Cerebellar nuclear complex (tissue), 1 donor: ENCODE measurements around the gene VSIG10.
A peak's percentile ranks its signal among the peaks of the same experiment; 100 is the strongest.
"Not testable (repeated sequence)": the region's sequence is repeated elsewhere in the genome, so short reads cannot be mapped to it uniquely, and the experiment has no call there.

Source experiments
- DNase-seq, 2 experiments: peaks; one replicate each; lab custom pipeline; 2025; lab: John Stamatoyannopoulos, UW

Gene VSIG10

GRCh38 chr12:118032188-118032587 is 71.6 kb downstream of the VSIG10 start:
- DNase-seq, result no peak

GRCh38 chr12:118029166-118029565 is 74.6 kb downstream of the VSIG10 start:
- no peak for DNase-seq

- DNase-seq, result no peak
Observed at GRCh38 chr12:118025168-118025567, 78.6 kb downstream of the VSIG10 start.

- no peak for DNase-seq
Observed at GRCh38 chr12:118023301-118023860, 80.4 kb downstream of the VSIG10 start.

GRCh38 chr12:118022728-118023109 is 81.1 kb downstream of the VSIG10 start:
- no peak for DNase-seq

- not testable (repeated sequence) for DNase-seq
Observed at GRCh38 chr12:118022097-118022727, 81.6 kb downstream of the VSIG10 start.

- DNase-seq, result no peak
Observed at GRCh38 chr12:118020036-118020435, 83.8 kb downstream of the VSIG10 start.

- DNase-seq, result no peak
Observed at GRCh38 chr12:118017926-118018325, 85.9 kb downstream of the VSIG10 start.

GRCh38 chr12:118016424-118017264 is 87.2 kb downstream of the VSIG10 start, which contains the start of gene RFC5:
Gene RFC5 (plus strand): TSS chr12:118016703. CDS start chr12:118016828, 125 bp downstream.
- DNase-seq, result peak; percentile 49 to 65

GRCh38 chr12:118015944-118016343 is 87.9 kb downstream of the VSIG10 start:
- DNase-seq, result no peak

GRCh38 chr12:118015306-118015705 is 88.5 kb downstream of the VSIG10 start:
- no peak for DNase-seq
